Uterus (tissue), 2 donors: ENCODE results near the gene SYTL3.

Source experiments
- POLR2A ChIP-seq, 2 donors: fragments of 450-650 bp; IDR thresholded peaks; one replicate each; pipeline ENCODE4 v1.6.1; 2016; ENCODE audit warnings: antibody characterized with exemption in 2 of 2, mild to moderate bottlenecking in 1 of 2, moderate library complexity in 1 of 2
- TF ChIP-seq, protein P1 (sequence below), 4 experiments: fragments of 200-600 bp in 2 of 4; fragments of 450-650 bp in 2 of 4; sonication (generic) in 2 of 4; IDR thresholded peaks; one replicate each; pipeline ENCODE4 v1.5.1; 2016 to 2019; ENCODE audit warnings: antibody characterized with exemption in 4 of 4, mild to moderate bottlenecking in 2 of 4, moderate library complexity in 1 of 4

DNA sequence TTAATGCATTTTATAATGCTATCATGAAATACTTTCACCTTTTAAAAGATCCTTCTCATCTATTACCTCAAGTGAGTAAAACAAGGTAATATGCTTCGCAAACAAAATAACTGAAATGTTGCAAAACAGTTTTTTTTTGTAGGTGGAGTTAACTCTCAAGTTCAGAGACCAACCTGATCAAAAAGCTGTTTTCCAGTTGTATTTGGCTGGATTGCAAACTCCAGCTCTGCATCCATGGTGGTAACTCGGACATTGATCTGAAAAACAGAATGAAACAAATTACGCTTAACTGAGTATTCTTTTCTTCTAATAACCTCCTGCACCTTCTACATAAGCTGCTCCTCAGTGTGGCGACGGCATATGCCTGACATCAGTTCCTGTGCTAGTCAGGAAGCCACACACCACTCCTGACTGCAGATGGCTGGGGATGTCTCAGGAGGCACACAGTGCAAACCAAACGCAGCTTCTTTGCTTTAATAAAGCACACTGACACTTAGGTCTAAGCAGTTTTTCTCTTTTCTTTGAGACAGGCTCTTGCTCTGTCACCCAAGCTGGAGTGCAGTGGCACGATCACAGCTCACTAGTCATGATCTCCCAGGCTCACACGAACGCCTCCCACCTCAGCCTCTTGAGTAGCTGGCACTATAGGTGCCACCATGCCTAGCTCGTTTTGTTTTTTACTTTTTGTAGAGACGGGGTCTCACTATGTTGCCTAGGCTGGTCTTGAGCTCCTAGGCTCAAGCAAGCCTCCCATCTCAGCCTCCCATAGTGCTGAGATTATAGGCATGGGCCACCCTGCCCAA is 139.5 kb downstream of the SYTL3 start:
- TF ChIP-seq, protein P1, sequence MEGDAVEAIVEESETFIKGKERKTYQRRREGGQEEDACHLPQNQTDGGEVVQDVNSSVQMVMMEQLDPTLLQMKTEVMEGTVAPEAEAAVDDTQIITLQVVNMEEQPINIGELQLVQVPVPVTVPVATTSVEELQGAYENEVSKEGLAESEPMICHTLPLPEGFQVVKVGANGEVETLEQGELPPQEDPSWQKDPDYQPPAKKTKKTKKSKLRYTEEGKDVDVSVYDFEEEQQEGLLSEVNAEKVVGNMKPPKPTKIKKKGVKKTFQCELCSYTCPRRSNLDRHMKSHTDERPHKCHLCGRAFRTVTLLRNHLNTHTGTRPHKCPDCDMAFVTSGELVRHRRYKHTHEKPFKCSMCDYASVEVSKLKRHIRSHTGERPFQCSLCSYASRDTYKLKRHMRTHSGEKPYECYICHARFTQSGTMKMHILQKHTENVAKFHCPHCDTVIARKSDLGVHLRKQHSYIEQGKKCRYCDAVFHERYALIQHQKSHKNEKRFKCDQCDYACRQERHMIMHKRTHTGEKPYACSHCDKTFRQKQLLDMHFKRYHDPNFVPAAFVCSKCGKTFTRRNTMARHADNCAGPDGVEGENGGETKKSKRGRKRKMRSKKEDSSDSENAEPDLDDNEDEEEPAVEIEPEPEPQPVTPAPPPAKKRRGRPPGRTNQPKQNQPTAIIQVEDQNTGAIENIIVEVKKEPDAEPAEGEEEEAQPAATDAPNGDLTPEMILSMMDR (IDR thresholded peaks at IDR 0.05), result no peak
- TF ChIP-seq POLR2A (IDR thresholded peaks at IDR 0.05), result no peak
